ENCODE measurements around the gene SAMSN1. TPM values are rescaled to one million over a fixed set of nuclear protein-coding genes. Genes with fewer than 3 reads are reported as not detected.
"Not testable (repeated sequence)": the region's sequence is repeated elsewhere in the genome, so short reads cannot be mapped to it uniquely, and the experiment has no call there.

The SAMSN1 gene
- total RNA-seq, 1 experiment from 2014 or later, result not detected

DNA sequence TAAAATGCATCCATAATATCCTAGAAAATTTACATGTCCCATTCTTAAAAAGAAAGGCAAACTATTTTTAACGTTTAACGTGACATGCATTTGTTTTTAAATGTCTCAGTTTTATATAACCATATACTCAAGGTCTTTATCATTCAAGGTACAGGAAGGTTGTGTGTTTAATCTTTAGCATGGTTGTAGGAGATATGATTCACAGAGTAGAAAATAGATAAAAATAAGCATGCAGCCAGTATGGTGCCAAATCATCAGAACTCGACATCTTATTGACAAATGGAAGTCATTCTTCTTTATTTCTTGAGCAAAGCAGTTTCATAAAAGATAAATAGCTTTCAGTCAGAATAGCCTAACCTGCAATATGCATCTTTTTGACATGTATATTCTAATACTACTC is 51.0 kb downstream of the SAMSN1 start:
- no peak for DNase-seq (ENCODE audit: low read depth in 1 of 2, low spot score in 2 of 2)
- Histone ChIP-seq H3K4me1 (replicated peaks) (no peaks in the 10 kb centered on the region), H3K27me3 (replicated peaks) (no peaks in the 10 kb centered on the region), H3K36me3 (no peaks in the 10 kb centered on the region), H3K9me3 (replicated peaks) (no peaks in the 10 kb centered on the region), H3K27ac (no peak overlapping the region), H3K4me3 (no peak overlapping the region)

DNA sequence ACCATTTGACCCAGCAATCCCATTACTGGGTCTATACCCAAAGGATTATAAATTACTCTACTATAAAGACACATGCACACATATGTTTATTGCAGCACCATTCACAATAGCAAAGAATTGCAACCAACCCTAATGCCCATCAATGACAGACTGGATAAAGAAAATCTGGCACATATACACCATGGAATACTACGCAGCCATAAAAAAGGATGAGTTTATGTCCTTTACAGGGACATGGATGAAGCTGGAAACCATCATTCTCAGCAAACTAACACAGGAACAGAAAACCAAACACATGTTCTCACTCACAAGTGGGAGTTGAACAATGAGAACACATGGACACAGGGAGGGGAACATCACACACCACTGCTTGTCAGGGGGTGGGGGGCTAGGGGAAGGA is 51.9 kb downstream of the SAMSN1 start:
- H3K36me3 ChIP-seq; H3K27me3 ChIP-seq (replicated peaks); H3K27ac ChIP-seq; DNase-seq (ENCODE audit: low read depth in 1 of 2, low spot score in 2 of 2); H3K4me3 ChIP-seq; H3K9me3 ChIP-seq (replicated peaks); H3K4me1 ChIP-seq (replicated peaks): not testable (repeated sequence)

DNA sequence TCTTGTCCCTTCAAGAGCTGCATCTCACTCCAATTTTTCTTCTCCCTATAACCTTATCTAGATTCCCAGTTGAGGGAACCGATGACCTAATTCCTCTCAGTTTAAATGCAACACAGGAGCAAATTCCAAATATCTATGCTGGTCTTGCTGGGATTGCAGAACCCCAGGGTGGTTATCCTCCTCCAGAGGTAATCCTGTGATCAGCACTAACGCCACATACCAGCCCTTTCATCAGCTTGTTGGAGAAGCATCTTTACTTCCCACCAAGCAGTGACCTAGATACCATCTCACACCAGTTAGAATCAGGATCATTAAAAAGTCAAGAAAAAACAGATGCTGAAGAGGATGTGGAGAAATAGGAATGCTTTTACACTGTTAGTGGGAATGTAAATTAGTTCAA is 52.4 kb downstream of the SAMSN1 start:
- no peak for DNase-seq (ENCODE audit: low read depth in 1 of 2, low spot score in 2 of 2)
- Histone ChIP-seq H3K36me3 (no peaks in the 10 kb centered on the region), H3K4me3 (no peak overlapping the region), H3K4me1 (replicated peaks) (no peaks in the 10 kb centered on the region), H3K27me3 (replicated peaks) (no peaks in the 10 kb centered on the region), H3K9me3 (replicated peaks) (no peaks in the 10 kb centered on the region), H3K27ac (no peak overlapping the region)

DNA sequence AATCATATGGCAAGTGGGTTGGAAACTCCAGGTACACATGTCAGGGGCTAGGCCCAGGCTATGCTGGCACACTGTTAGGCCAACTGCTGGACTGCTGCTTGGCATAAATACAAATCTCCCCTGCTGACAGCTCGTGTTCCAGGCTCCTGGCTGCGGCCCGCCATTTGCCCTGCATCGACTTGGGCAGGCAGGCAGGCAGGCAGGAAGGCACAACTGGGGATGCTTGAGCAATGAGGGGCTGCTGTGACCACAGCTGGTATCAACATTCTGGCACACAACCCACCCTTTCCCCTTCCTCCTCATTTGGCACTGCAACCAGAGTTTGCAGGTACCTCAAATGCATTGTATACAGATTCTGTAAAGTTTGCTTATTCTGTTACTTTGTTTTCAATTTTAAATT is 53.2 kb downstream of the SAMSN1 start:
- no peak for DNase-seq (ENCODE audit: low read depth in 1 of 2, low spot score in 2 of 2)
- Histone ChIP-seq H3K4me3 (no peak overlapping the region), H3K36me3 (no peaks in the 10 kb centered on the region), H3K27me3 (replicated peaks) (no peaks in the 10 kb centered on the region), H3K4me1 (replicated peaks) (no peaks in the 10 kb centered on the region), H3K9me3 (replicated peaks) (no peaks in the 10 kb centered on the region), H3K27ac (no peak overlapping the region)

DNA sequence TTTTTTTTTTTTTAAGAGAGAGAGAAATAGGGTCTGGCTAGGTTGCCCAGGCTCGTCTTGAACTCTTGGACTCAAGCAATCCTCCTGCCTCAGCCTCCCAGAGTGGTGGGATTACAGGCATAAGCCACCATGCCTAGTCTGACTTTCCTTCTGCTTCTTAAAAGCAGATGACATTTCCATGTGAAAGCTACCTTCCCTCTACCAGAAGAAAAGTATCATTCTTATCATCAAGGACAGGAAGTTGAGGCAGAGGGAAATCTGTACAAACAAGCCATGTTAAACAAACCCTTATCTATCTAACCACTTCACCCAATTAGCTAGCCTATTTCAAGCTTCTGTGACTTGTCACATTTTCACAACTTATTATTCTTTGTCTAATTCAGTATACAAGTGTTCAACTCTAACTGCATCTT is 54.8 kb downstream of the SAMSN1 start:
- no peaks in the 10 kb centered on the region for H3K27me3 ChIP-seq (replicated peaks)
- DNase-seq (ENCODE audit: low read depth in 1 of 2, low spot score in 2 of 2), result no peak
- no peaks in the 10 kb centered on the region for H3K9me3 ChIP-seq (replicated peaks)
- H3K4me3 ChIP-seq, result no peak overlapping the region
- H3K27ac ChIP-seq, result no peak overlapping the region
- no peaks in the 10 kb centered on the region for H3K4me1 ChIP-seq (replicated peaks)
- no peaks in the 10 kb centered on the region for H3K36me3 ChIP-seq

DNA sequence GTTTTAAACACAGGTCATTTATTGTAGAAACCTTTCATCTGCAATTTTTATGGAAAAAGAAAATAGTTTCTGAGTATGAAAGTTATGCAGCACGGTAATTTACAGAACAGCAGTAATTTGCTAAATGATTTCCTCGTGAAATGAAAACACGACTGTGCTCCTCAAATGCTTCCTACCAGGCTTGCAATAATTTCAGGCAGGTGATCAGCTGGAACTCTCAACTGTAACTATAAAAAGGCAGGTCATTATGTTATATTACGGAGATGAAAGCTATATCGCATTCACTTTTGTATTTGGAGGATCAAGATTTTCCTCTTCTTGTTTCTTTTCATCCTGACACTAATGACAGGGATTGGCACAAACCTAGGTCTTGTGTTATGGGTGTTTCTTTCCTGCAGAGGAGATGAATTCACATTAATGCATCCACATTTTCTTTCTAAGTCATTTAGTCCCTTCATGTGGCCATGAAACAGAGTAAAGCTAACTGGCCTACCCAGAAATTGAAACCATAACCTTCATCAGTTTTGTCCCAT is 57.4 kb downstream of the SAMSN1 start:
- Histone ChIP-seq H3K4me1 (replicated peaks) (no peaks in the 10 kb centered on the region), H3K27me3 (replicated peaks) (no peaks in the 10 kb centered on the region), H3K4me3 (no peak overlapping the region), H3K27ac (no peak overlapping the region), H3K9me3 (replicated peaks) (no peaks in the 10 kb centered on the region), H3K36me3 (no peaks in the 10 kb centered on the region)
- DNase-seq (ENCODE audit: low read depth in 1 of 2, low spot score in 2 of 2), result no peak

DNA sequence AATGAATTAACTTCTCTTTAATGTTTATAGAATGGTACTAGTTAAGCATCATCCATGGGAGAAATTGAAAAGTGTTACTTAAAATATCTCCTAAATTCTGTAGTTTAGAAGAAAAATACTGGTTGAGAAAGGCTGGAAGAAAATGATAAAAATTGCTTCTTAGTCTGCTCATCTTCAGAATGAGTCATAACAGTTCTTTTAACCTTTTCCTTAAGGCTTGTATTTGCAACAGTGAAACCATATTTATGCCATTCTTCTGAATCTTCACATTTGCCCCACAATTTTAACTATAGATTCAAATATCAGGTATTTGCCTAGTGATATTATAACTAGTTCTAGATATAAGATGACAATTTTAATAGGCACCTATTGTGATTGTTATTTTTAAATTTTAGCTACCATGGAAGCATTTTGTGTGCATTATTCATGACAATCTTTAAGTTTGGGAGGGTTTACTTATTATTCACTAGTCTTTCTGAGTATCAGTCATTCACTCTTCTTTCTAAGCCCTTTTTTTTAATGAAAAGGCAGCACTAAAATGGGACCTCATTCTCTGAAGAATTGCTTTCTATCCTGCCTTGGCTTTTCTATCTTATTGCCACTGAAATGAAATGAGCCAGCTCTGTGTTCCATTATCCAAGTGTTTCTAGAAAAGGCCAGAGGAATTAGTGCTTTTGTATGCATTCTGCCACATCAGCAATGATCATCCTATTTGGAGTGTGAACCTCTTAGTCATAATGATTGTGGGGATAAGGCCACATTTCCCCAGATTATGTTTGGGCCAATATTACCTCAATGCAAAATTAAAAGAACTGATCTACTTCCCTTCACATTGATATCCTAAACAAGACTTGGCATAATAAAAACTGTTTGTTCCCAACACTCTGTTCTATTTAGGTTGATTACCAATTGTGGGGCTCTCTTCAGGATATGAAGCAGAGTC is 58.4 kb downstream of the SAMSN1 start:
- Histone ChIP-seq H3K36me3 (no peaks in the 10 kb centered on the region), H3K4me3 (no peak overlapping the region), H3K9me3 (replicated peaks) (no peaks in the 10 kb centered on the region), H3K4me1 (replicated peaks) (no peaks in the 10 kb centered on the region), H3K27ac (no peak overlapping the region), H3K27me3 (replicated peaks) (no peaks in the 10 kb centered on the region)
- no peak for DNase-seq (ENCODE audit: low read depth in 1 of 2, low spot score in 2 of 2)

DNA sequence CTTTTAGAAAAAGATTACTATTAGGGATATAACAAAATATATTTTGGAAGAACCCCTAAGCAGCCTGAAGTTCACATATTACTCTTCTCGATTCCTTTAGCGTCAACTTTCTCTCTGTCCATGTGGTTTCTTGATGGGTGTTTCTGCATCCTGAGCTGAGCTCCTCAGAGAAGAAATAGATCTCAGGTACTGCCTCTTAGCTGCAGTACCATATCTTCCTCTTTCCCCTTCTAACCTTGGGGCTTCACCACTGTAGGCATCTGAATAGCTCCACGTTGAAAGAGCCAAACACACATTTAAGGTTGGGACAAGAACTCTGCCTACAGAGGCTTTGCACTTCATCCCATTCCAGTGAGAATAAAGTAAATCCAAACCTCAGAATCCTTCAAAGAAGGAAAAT is 59.2 kb downstream of the SAMSN1 start:
- H3K4me3 ChIP-seq, result no peak overlapping the region
- no peak overlapping the region for H3K27ac ChIP-seq
- DNase-seq (ENCODE audit: low read depth in 1 of 2, low spot score in 2 of 2), result no peak
- H3K27me3 ChIP-seq (replicated peaks), result no peaks in the 10 kb centered on the region
- no peaks in the 10 kb centered on the region for H3K9me3 ChIP-seq (replicated peaks)
- no peaks in the 10 kb centered on the region for H3K36me3 ChIP-seq
- H3K4me1 ChIP-seq (replicated peaks), result no peaks in the 10 kb centered on the region

DNA sequence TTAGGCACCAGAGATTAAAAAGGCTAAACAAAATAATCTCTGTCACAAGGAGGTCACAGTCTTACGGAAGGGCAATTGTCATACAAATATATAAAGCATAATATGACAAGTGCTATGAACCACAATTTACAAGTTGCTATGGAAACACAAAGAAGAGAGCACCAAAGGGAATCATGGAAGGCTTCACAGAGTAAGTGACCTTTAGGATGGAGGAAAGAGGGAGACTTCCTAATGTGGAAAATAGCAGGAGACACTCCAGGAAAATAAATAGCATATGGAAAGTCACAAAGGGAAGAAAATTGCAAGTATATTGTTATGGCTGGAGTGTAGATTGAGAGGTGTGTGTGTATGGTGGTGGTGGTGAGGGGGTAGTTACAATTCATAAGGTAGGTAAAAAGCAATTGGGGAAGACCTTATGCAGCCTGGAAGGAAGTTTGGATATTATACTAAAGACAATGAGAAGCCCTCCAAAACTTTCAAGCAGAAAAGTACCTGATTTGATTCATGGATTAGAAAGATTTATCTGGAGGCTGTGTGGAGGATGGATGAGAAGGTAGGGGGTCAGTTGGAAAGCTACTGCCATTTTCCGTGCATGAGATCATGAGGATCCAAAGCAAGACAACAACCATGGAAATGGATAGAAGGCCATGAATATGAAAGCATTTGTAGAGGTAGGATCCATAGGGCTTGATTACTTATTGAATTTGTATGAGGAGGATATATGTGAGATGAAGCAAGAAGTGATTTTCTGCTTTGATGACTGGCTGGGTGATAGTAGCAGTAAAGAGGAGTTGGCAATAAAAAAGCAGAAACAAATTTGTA is 61.7 kb downstream of the SAMSN1 start:
- DNase-seq (ENCODE audit: low read depth in 1 of 2, low spot score in 2 of 2), result no peak

DNA sequence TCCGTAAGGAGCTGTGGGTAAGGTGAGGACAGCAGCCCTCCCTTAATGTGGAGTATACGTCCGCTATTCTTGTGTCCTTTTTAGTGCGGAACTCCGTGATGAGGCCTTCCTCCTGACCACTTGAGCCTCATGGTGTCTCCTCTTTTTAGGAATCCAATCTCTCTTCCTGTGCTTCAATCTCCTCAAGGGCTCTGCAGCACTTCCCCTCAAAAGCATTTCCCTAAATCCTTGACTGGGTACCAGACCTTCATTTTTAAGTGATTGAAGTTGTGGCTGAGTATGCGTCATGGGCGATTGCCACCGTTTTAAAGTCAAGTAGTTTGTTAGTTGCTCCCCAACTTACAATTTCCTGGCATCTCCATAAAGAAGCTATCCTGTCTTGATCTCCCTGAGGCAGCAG is 62.8 kb downstream of the SAMSN1 start:
- H3K27ac ChIP-seq, result no peak overlapping the region
- H3K4me3 ChIP-seq, result no peak overlapping the region
- H3K9me3 ChIP-seq (replicated peaks), result no peaks in the 10 kb centered on the region
- H3K27me3 ChIP-seq (replicated peaks), result no peaks in the 10 kb centered on the region
- DNase-seq (ENCODE audit: low read depth in 1 of 2, low spot score in 2 of 2), result no peak
- no peaks in the 10 kb centered on the region for H3K4me1 ChIP-seq (replicated peaks)
- no peaks in the 10 kb centered on the region for H3K36me3 ChIP-seq

More for the DNA sequence above, 61.7 kb downstream of the SAMSN1 start:
- Histone ChIP-seq H3K27ac (no peak overlapping the region), H3K9me3 (replicated peaks) (no peaks in the 10 kb centered on the region), H3K27me3 (replicated peaks) (no peaks in the 10 kb centered on the region), H3K4me1 (replicated peaks) (no peaks in the 10 kb centered on the region), H3K4me3 (no peak overlapping the region), H3K36me3 (no peaks in the 10 kb centered on the region)

DNA sequence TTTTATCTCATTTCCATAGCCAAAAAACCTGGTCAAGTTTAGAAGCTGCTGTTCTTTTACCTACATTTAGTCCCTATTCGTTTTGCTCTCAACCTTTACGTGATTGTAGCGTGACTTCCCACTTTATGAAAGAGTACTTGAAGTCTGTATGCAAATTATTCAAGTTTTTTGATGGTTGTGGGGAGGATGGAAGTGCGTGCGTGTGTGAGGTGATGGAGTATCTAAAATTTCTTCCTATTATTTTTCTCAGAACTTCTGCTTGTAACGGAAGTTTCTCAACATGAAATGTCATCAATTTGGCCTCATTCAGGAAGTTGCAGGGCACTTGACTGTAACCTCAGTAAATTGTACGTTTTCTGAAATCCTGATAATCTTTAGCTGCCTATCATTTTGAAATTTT is 64.0 kb downstream of the SAMSN1 start:
- DNase-seq (ENCODE audit: low read depth in 1 of 2, low spot score in 2 of 2), result no peak
- no peaks in the 10 kb centered on the region for H3K4me1 ChIP-seq (replicated peaks)

DNA sequence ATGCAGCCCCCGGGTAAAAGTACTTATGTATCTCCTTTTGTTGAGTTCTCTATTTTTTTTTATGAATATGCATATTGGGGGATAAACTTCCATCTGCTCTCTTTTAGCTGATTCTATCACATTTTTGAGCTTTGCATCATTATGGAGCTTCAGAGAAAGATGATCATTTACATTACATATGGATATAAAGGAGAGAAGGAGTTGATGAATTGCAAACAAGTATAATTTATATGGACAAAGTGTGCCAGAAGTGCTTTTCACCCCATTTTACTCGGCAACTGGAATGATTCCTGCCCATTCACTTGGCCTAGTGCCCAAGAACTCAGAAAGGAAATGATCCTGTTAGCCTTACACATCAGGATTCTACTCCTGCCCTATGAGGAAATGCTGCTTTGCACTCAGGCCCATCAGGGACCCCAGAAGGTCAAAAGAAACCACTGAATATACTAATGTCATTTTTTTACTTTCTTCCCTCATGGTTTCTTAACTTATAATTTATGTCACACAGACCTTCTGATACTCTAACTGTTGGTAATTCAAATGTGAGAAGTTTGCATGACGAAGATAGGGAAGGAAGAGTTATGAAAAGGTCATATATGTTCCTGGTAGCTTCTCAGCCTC is 65.6 kb downstream of the SAMSN1 start:
- H3K36me3 ChIP-seq, result no peaks in the 10 kb centered on the region
- no peaks in the 10 kb centered on the region for H3K4me1 ChIP-seq (replicated peaks)
- no peaks in the 10 kb centered on the region for H3K9me3 ChIP-seq (replicated peaks)
- H3K27ac ChIP-seq, result no peak overlapping the region
- H3K4me3 ChIP-seq, result no peak overlapping the region
- DNase-seq (ENCODE audit: low read depth in 1 of 2, low spot score in 2 of 2), result no peak
- no peaks in the 10 kb centered on the region for H3K27me3 ChIP-seq (replicated peaks)

More for the DNA sequence above, 64.0 kb downstream of the SAMSN1 start:
- Histone ChIP-seq H3K27me3 (replicated peaks) (no peaks in the 10 kb centered on the region), H3K36me3 (no peaks in the 10 kb centered on the region), H3K9me3 (replicated peaks) (no peaks in the 10 kb centered on the region), H3K4me3 (no peak overlapping the region), H3K27ac (no peak overlapping the region)

DNA sequence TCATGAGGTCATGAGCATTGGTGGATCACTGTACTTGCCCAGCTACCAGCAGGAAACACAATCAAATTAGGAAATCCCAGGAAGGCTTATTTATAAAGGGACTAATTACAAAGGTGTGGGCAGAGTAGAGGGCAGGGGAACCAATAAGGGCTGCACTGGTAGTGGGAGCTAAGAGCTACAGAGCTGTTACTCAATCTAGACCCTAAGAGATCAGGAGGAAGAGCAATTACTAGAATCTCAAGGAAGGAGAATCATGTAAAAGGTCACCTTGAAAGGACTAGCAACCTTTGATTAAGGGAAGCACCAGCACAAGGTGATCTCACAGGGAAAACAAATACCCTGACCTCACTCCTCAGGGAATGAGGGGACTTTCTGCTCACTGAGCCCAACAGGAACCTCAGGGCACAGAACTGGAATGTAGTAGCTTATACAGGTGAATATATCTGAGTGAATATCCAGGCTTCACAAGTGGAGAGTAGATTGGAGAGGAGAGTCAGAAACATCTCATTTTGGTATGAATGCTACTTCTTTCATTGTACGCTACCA is 66.8 kb downstream of the SAMSN1 start:
- no peaks in the 10 kb centered on the region for H3K4me1 ChIP-seq (replicated peaks)
- DNase-seq (ENCODE audit: low read depth in 1 of 2, low spot score in 2 of 2), result no peak
- no peaks in the 10 kb centered on the region for H3K9me3 ChIP-seq (replicated peaks)
- no peaks in the 10 kb centered on the region for H3K27me3 ChIP-seq (replicated peaks)
- no peak overlapping the region for H3K4me3 ChIP-seq
- H3K27ac ChIP-seq, result no peak overlapping the region
- no peaks in the 10 kb centered on the region for H3K36me3 ChIP-seq

Data from SJSA1 (cell line).